Gastroesophageal sphincter (tissue), 4 donors: Measurements from ENCODE around the gene QSOX1. TPM values are rescaled to one million over a fixed set of nuclear protein-coding genes. Genes with fewer than 3 reads are reported as not detected.

Experiments used
- ATAC-seq: fragments of 150-250 bp; one replicate; pipeline ENCODE4 v1.9.1; 2016; ENCODE audit warnings: mild to moderate bottlenecking, moderate library complexity
- H3K27ac ChIP-seq, 4 donors: fragments of 200-600 bp; sonication (generic) in 3 of 4; 1 replicate in 3 of 4; 2 replicates in 1 of 4; pipeline ENCODE4 v1.5.1; 2016 to 2019
- H3K27me3 ChIP-seq: fragments of 200-600 bp; sonication (generic); one replicate; pipeline ENCODE4 v1.5.1; 2019
- H3K36me3 ChIP-seq, 2 donors: fragments of 200-600 bp; sonication (generic); one replicate each; pipeline ENCODE4 v1.5.1; 2019; ENCODE audit warnings: control low read depth in 1 of 2
- H3K4me1 ChIP-seq, 3 donors: fragments of 200-600 bp; sonication (generic); 1 replicate in 2 of 3; 2 replicates in 1 of 3; pipeline ENCODE4 v1.5.1; 2016 to 2019; ENCODE audit warnings: control low read depth in 2 of 3
- H3K4me3 ChIP-seq, 2 donors: fragments of 200-600 bp; sonication (generic); one replicate each; pipeline ENCODE4 v1.5.1; 2019; ENCODE audit warnings: mild to moderate bottlenecking in 1 of 2, moderate library complexity in 1 of 2
- H3K9me3 ChIP-seq, 3 donors: fragments of 200-600 bp; sonication (generic); one replicate each; pipeline ENCODE4 v1.5.1; 2017 to 2019; ENCODE audit warnings: control low read depth in 2 of 3
- EP300 ChIP-seq: sonication (generic); formaldehyde crosslinking; IDR thresholded peaks from one replicate; pipeline ENCODE4 v1.6.1; 2017; ENCODE audit warnings: antibody characterized with exemption, mild to moderate bottlenecking
- POLR2A ChIP-seq, 2 donors: fragments of 450-650 bp; IDR thresholded peaks; one replicate each; pipeline ENCODE4 v1.6.1; 2017; ENCODE audit warnings: antibody characterized with exemption in 2 of 2, mild to moderate bottlenecking in 2 of 2, moderate library complexity in 1 of 2
- POLR2AphosphoS5 ChIP-seq: sonication (generic); formaldehyde crosslinking; IDR thresholded peaks from one replicate; pipeline ENCODE4 v1.6.1; 2017; ENCODE audit warnings: antibody characterized with exemption
- WGBS, 2 donors: methylation state at CpG; one replicate each; pipeline ENCODE4 v1.1.5; 2018; ENCODE audit warnings: low coverage in 1 of 2; 5-methylcytosine and 5-hydroxymethylcytosine counted together
- total RNA-seq, 4 donors: library from RNA; depleted of rRNA; stranded (reverse); fragments of >200 nt; gene quantifications; one replicate each; pipeline ENCODE4 v1.1.0, GENCODE V29; 2016
- TF ChIP-seq, protein P1 (sequence below), 4 experiments: fragments of 200-600 bp in 2 of 4; fragments of 450-650 bp in 2 of 4; sonication (generic) in 1 of 4; IDR thresholded peaks; one replicate each; pipeline ENCODE4 v1.5.1; 2017 to 2019; ENCODE audit warnings: antibody characterized with exemption in 4 of 4, mild to moderate bottlenecking in 2 of 4, moderate library complexity in 2 of 4

QSOX1 gene
- total RNA-seq, 4 donors from 2014 or later, result 71.5 to 132 (median 106) TPM

DNA sequence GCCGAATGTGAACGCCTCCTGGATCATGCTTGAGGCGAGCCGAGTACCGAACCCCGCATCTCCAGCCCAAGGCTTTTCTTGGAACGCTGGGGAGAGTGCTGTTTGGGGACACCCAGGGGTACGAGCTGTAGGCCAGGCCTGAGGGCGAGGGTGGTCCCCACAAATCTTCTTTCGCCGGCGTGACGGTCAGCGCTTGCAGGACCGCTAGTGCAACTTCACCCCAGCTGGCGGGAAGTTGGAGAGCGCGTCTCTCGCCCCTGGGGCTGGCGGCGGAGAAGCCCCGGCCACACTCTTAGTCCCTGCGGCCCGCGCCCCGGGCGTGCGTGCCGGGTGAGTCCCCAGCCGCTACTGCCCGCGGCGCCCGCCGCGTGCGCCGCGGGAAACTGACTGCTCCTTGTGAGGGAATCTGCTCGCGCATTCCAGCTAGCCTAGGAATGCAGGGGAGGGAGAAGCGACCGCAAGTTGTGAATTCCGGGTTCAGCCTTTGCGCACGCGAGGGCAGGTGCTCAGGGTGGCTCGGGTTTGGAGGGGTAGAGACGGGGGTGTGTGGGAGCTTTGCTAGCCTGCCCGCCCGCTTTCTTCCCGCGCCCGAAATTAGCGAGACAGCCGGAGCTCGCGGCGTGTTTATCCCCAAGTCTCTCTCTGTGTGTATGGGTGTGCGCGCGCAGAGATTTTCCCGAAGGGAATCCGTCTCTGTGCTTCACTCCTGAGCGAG lies 76.3 kb downstream of the QSOX1 start:
- no CpG with 5 or more reads among the region's 65 CpGs for WGBS, 2 donors
- Histone ChIP-seq H3K27me3 (peaks cover 100% of the 10 kb centered on the region), H3K4me1 (peaks cover 0 to 71% (median 52%) of the 10 kb centered on the region in 3 donors), H3K36me3 (no peaks in the 10 kb centered on the region), H3K27ac (no peak overlapping the region), H3K9me3 (no peaks in the 10 kb centered on the region), H3K4me3 (peak overlapping the region; percentile 43 to 62)
- TF ChIP-seq EP300 (no peak), POLR2A (IDR thresholded peaks at IDR 0.05) (no peak), POLR2AphosphoS5 (no peak)
- TF ChIP-seq, protein P1, sequence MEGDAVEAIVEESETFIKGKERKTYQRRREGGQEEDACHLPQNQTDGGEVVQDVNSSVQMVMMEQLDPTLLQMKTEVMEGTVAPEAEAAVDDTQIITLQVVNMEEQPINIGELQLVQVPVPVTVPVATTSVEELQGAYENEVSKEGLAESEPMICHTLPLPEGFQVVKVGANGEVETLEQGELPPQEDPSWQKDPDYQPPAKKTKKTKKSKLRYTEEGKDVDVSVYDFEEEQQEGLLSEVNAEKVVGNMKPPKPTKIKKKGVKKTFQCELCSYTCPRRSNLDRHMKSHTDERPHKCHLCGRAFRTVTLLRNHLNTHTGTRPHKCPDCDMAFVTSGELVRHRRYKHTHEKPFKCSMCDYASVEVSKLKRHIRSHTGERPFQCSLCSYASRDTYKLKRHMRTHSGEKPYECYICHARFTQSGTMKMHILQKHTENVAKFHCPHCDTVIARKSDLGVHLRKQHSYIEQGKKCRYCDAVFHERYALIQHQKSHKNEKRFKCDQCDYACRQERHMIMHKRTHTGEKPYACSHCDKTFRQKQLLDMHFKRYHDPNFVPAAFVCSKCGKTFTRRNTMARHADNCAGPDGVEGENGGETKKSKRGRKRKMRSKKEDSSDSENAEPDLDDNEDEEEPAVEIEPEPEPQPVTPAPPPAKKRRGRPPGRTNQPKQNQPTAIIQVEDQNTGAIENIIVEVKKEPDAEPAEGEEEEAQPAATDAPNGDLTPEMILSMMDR (IDR thresholded peaks at IDR 0.05), result no peak
- no peak for ATAC-seq

DNA sequence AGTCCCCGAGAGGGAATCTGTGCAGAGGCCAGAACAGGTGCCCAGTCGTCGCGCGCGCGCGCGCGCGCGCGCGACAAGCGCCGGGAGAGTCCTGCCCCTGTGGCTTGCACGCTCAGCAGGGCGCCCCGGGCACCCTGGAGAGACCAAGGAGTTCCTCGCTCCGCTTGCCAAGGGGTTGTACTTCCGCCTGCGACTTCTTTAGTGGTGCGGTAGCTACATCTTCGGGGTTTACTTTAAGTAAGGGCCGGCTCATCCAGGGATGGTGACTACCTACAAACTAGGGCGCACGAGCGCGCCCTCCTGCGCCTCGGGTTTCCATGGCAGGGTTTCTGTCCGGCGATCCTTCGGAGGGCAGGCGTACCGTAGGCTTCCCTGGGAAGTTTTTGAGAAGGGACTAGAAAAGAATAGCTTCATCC lies 76.8 kb downstream of the QSOX1 start:
- no CpG with 5 or more reads among the region's 37 CpGs for WGBS, 2 donors
- peaks cover 100% of the 10 kb centered on the region for H3K27me3 ChIP-seq
- H3K36me3 ChIP-seq, result no peaks in the 10 kb centered on the region
- no peak for ATAC-seq
- no peaks in the 10 kb centered on the region for H3K9me3 ChIP-seq
- peaks cover 0 to 74% (median 56%) of the 10 kb centered on the region in 3 donors for H3K4me1 ChIP-seq
- peak overlapping the region in 1 of 2 donors; percentile 62 for H3K4me3 ChIP-seq
- H3K27ac ChIP-seq, result no peak overlapping the region
- TF ChIP-seq POLR2A (IDR thresholded peaks at IDR 0.05) (no peak), POLR2AphosphoS5 (no peak), EP300 (no peak)
- TF ChIP-seq, protein P1 (IDR thresholded peaks at IDR 0.05), result no peak

DNA sequence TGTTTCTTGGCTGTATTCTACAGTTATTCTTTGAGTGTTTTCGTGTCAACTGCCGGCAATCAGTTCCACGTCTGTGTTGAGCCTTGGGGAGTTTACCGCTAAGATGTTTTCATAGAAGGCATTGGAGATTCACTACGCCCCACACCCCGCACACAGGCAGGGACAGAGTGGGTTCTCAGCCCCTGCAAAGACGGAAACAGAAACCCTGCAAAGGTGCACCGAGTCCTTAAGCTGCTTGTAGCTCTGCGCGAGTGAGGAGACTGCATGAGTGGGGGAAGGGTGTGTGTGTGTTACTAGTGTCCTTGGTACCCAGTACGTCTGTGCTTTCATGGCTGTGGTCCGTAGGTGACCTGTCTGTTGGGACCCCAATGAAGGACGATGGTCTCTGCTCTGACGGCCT lies 77.3 kb downstream of the QSOX1 start:
- Histone ChIP-seq H3K4me3 (peak overlapping the region in 1 of 2 donors; percentile 62), H3K27me3 (peaks cover 100% of the 10 kb centered on the region), H3K9me3 (no peaks in the 10 kb centered on the region), H3K27ac (no peak overlapping the region), H3K36me3 (no peaks in the 10 kb centered on the region), H3K4me1 (peaks cover 0 to 74% (median 56%) of the 10 kb centered on the region in 3 donors)
- no peak for TF ChIP-seq EP300
- no peak for TF ChIP-seq POLR2A (IDR thresholded peaks at IDR 0.05)
- no peak for TF ChIP-seq POLR2AphosphoS5
- TF ChIP-seq, protein P1 (IDR thresholded peaks at IDR 0.05), result no peak
- ATAC-seq, result no peak
- WGBS, 2 donors, result 0 to 5% methylated on average over 1 to 9 of the region's 14 CpGs

DNA sequence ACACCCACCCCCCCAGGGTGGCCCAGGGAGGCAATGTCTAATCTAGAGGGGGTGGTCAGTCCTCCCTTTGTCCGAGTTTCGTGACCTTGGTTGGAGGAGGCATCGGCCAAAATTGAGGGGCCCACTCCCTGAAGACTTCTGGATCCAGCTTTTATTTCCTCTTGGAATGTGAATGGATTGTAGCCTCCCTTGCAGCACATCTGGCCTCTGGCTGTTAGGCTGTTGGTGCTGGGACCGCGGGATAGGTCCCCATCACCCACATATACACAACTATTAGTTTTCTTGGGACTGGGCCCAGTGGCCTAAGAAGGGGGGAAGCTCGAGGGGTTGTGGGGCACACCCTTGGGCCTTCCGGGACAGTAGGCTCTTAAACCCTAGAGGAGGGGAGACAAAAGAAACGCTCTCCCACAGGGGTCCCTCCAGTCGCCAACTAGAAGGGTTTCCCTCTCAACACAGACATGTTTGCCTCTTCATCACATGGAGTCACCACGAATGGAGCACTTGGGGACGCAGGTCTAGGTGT lies 77.9 kb downstream of the QSOX1 start:
- no peak overlapping the region for H3K27ac ChIP-seq
- no peak for TF ChIP-seq POLR2AphosphoS5
- TF ChIP-seq, protein P1 (IDR thresholded peaks at IDR 0.05), result no peak
- no peak for TF ChIP-seq EP300
- no peak for TF ChIP-seq POLR2A (IDR thresholded peaks at IDR 0.05)
- H3K27me3 ChIP-seq, result peaks cover 100% of the 10 kb centered on the region
- H3K4me1 ChIP-seq, result peaks cover 0 to 74% (median 56%) of the 10 kb centered on the region in 3 donors
- WGBS, 2 donors, result no CpG with 5 or more reads among the region's 11 CpGs
- no peaks in the 10 kb centered on the region for H3K36me3 ChIP-seq
- no peak for ATAC-seq
- H3K9me3 ChIP-seq, result no peaks in the 10 kb centered on the region
- no peak overlapping the region for H3K4me3 ChIP-seq
